BLaER1 treated with 17β-estradiol and CSF1 and Interleukin-3, amounts not matched to agents 10 nM and 100 nM (cell line): ENCODE measurements around the gene MAMDC2.

Experiments
- H3K27ac ChIP-seq, 11 experiments: shearing (Covaris generic); formaldehyde crosslinking; 2 replicates each; pipeline ENCODE4 v1.8.1; 2022
- H3K27me3 ChIP-seq, 11 experiments: shearing (Covaris generic); formaldehyde crosslinking; 2 replicates each; pipeline ENCODE4 v1.8.1; 2022
- H3K36me3 ChIP-seq, 11 experiments: shearing (Covaris generic); formaldehyde crosslinking; 2 replicates each; pipeline ENCODE4 v1.8.1; 2022
- H3K4me1 ChIP-seq, 10 experiments: shearing (Covaris generic); formaldehyde crosslinking; 2 replicates each; pipeline ENCODE4 v1.8.1; 2022
- H3K4me2 ChIP-seq, 11 experiments: shearing (Covaris generic); formaldehyde crosslinking; 2 replicates each; pipeline ENCODE4 v1.8.1; 2022
- H3K4me3 ChIP-seq, 10 experiments: shearing (Covaris generic); formaldehyde crosslinking; 2 replicates each; pipeline ENCODE4 v1.8.1; 2022
- H3K9ac ChIP-seq, 11 experiments: shearing (Covaris generic); formaldehyde crosslinking; 2 replicates each; pipeline ENCODE4 v1.8.1; 2022
- H3K9me3 ChIP-seq, 11 experiments: shearing (Covaris generic); formaldehyde crosslinking; replicated peaks in 1 of 11; 2 replicates each; pipeline ENCODE4 v1.8.1; 2022
- H4K20me1 ChIP-seq, 11 experiments: shearing (Covaris generic); formaldehyde crosslinking; 2 replicates each; pipeline ENCODE4 v1.8.1; 2022
- Cebpa-rat ChIP-seq, 11 experiments: shearing (Covaris generic); IDR thresholded peaks; 2 replicates each; pipeline ENCODE4 v1.8.1; 2022

The MAMDC2 gene

GRCh38 chr9:70147196-70147595 lies 103.5 kb downstream of the MAMDC2 start:
- Histone ChIP-seq H3K9ac (no peak overlapping the region), H3K9me3 (no peaks in the 10 kb centered on the region), H3K4me2 (peak overlapping the region in 4 of 11 experiments; percentile 26 to 84 (median 60); a peak in 7 of 22 replicates), H3K27me3 (no peaks in the 10 kb centered on the region), H4K20me1 (no peaks in the 10 kb centered on the region; a peak in 1 of 22 replicates), H3K4me1 (peaks cover 0 to 17% (median 0%) of the 10 kb centered on the region in 10 experiments; a peak in 5 of 20 replicates), H3K4me3 (no peak overlapping the region), H3K36me3 (no peaks in the 10 kb centered on the region), H3K27ac (peak overlapping the region in 2 of 11 experiments; percentile 30 to 38; a peak in 2 of 22 replicates)
- TF ChIP-seq Cebpa-rat (IDR thresholded peaks at IDR 0.05): no peak

GRCh38 chr9:70147651-70148050 lies 104.0 kb downstream of the MAMDC2 start:
- H3K4me2 ChIP-seq: peak overlapping the region in 4 of 11 experiments; percentile 26 to 84 (median 60); a peak in 7 of 22 replicates

GRCh38 chr9:70152350-70152749 lies 108.7 kb downstream of the MAMDC2 start:
- no peak for TF ChIP-seq Cebpa-rat (IDR thresholded peaks at IDR 0.05)
- Histone ChIP-seq H3K9ac (no peak overlapping the region), H3K36me3 (no peaks in the 10 kb centered on the region), H4K20me1 (no peaks in the 10 kb centered on the region; a peak in 1 of 22 replicates), H3K4me1 (peaks cover 0 to 11% (median 0%) of the 10 kb centered on the region in 10 experiments; a peak in 5 of 20 replicates), H3K4me2 (no peak overlapping the region), H3K9me3 (no peaks in the 10 kb centered on the region), H3K27me3 (no peaks in the 10 kb centered on the region), H3K4me3 (no peak overlapping the region), H3K27ac (no peak overlapping the region)

More at GRCh38 chr9:70147651-70148050, 104.0 kb downstream of the MAMDC2 start:
- no peaks in the 10 kb centered on the region for H3K9me3 ChIP-seq
- peak overlapping the region in 2 of 11 experiments; percentile 30 to 38; a peak in 2 of 22 replicates for H3K27ac ChIP-seq
- H3K36me3 ChIP-seq: no peaks in the 10 kb centered on the region
- no peak overlapping the region for H3K4me3 ChIP-seq
- no peak for TF ChIP-seq Cebpa-rat (IDR thresholded peaks at IDR 0.05)
- H3K4me1 ChIP-seq: peaks cover 0 to 17% (median 0%) of the 10 kb centered on the region in 10 experiments; a peak in 5 of 20 replicates
- no peaks in the 10 kb centered on the region; a peak in 1 of 22 replicates for H4K20me1 ChIP-seq
- no peak overlapping the region for H3K9ac ChIP-seq
- H3K27me3 ChIP-seq: no peaks in the 10 kb centered on the region

GRCh38 chr9:70156729-70157128 lies 113.1 kb downstream of the MAMDC2 start:
- no peaks in the 10 kb centered on the region; a peak in 1 of 22 replicates for H4K20me1 ChIP-seq
- H3K4me3 ChIP-seq: no peak overlapping the region
- H3K27me3 ChIP-seq: no peaks in the 10 kb centered on the region
- H3K4me2 ChIP-seq: no peak overlapping the region
- no peaks in the 10 kb centered on the region for H3K4me1 ChIP-seq
- H3K9ac ChIP-seq: no peak overlapping the region
- no peaks in the 10 kb centered on the region for H3K36me3 ChIP-seq
- no peak for TF ChIP-seq Cebpa-rat (IDR thresholded peaks at IDR 0.05)
- H3K27ac ChIP-seq: no peak overlapping the region
- no peaks in the 10 kb centered on the region for H3K9me3 ChIP-seq

GRCh38 chr9:70159630-70160029 lies 116.0 kb downstream of the MAMDC2 start:
- Histone ChIP-seq H3K9ac (no peak overlapping the region), H3K36me3 (no peaks in the 10 kb centered on the region), H4K20me1 (no peaks in the 10 kb centered on the region), H3K9me3 (no peaks in the 10 kb centered on the region), H3K4me3 (no peak overlapping the region), H3K4me2 (no peak overlapping the region), H3K27me3 (no peaks in the 10 kb centered on the region), H3K27ac (no peak overlapping the region), H3K4me1 (no peaks in the 10 kb centered on the region)
- no peak for TF ChIP-seq Cebpa-rat (IDR thresholded peaks at IDR 0.05)

- H3K4me1 ChIP-seq: no peaks in the 10 kb centered on the region
Measured at GRCh38 chr9:70160686-70161600, 117.3 kb downstream of the MAMDC2 start.

GRCh38 chr9:70165006-70165602 lies 121.5 kb downstream of the MAMDC2 start:
- Histone ChIP-seq H3K9me3 (no peaks in the 10 kb centered on the region), H3K27me3 (no peaks in the 10 kb centered on the region), H4K20me1 (no peaks in the 10 kb centered on the region), H3K4me3 (no peak overlapping the region), H3K9ac (no peak overlapping the region), H3K4me1 (no peaks in the 10 kb centered on the region), H3K27ac (no peak overlapping the region), H3K36me3 (no peaks in the 10 kb centered on the region), H3K4me2 (no peak overlapping the region)
- no peak for TF ChIP-seq Cebpa-rat (IDR thresholded peaks at IDR 0.05)

More at GRCh38 chr9:70160686-70161600, 117.3 kb downstream of the MAMDC2 start:
- no peak overlapping the region for H3K4me3 ChIP-seq
- no peak overlapping the region for H3K27ac ChIP-seq
- no peak overlapping the region for H3K4me2 ChIP-seq
- no peaks in the 10 kb centered on the region for H3K9me3 ChIP-seq
- no peak overlapping the region for H3K9ac ChIP-seq
- H3K36me3 ChIP-seq: no peaks in the 10 kb centered on the region
- H3K27me3 ChIP-seq: no peaks in the 10 kb centered on the region
- H4K20me1 ChIP-seq: no peaks in the 10 kb centered on the region
- TF ChIP-seq Cebpa-rat (IDR thresholded peaks at IDR 0.05): no peak

- Histone ChIP-seq H3K4me3 (no peak overlapping the region), H4K20me1 (no peaks in the 10 kb centered on the region), H3K27ac (no peak overlapping the region), H3K4me2 (no peak overlapping the region), H3K27me3 (no peaks in the 10 kb centered on the region), H3K4me1 (no peaks in the 10 kb centered on the region), H3K36me3 (no peaks in the 10 kb centered on the region), H3K9me3 (no peaks in the 10 kb centered on the region), H3K9ac (no peak overlapping the region)
- no peak for TF ChIP-seq Cebpa-rat (IDR thresholded peaks at IDR 0.05)
Measured at GRCh38 chr9:70168521-70168920, 124.9 kb downstream of the MAMDC2 start.

GRCh38 chr9:70169222-70169621 lies 125.6 kb downstream of the MAMDC2 start:
- no peak overlapping the region for H3K27ac ChIP-seq

More at GRCh38 chr9:70169222-70169621, 125.6 kb downstream of the MAMDC2 start:
- Histone ChIP-seq H4K20me1 (no peaks in the 10 kb centered on the region), H3K36me3 (no peaks in the 10 kb centered on the region), H3K27me3 (no peaks in the 10 kb centered on the region), H3K4me1 (no peaks in the 10 kb centered on the region), H3K9ac (no peak overlapping the region), H3K4me3 (no peak overlapping the region), H3K4me2 (no peak overlapping the region), H3K9me3 (no peaks in the 10 kb centered on the region)
- no peak for TF ChIP-seq Cebpa-rat (IDR thresholded peaks at IDR 0.05)
